ENCODE measurements around the gene FTCD. TPM values are rescaled to one million over a fixed set of nuclear protein-coding genes. Genes with fewer than 3 reads are reported as not detected.
"Not testable (repeated sequence)": the region's sequence is repeated elsewhere in the genome, so short reads cannot be mapped to it uniquely, and the experiment has no call there.

The FTCD gene
- polyA plus RNA-seq, 1 donor: 1.5 TPM

DNA sequence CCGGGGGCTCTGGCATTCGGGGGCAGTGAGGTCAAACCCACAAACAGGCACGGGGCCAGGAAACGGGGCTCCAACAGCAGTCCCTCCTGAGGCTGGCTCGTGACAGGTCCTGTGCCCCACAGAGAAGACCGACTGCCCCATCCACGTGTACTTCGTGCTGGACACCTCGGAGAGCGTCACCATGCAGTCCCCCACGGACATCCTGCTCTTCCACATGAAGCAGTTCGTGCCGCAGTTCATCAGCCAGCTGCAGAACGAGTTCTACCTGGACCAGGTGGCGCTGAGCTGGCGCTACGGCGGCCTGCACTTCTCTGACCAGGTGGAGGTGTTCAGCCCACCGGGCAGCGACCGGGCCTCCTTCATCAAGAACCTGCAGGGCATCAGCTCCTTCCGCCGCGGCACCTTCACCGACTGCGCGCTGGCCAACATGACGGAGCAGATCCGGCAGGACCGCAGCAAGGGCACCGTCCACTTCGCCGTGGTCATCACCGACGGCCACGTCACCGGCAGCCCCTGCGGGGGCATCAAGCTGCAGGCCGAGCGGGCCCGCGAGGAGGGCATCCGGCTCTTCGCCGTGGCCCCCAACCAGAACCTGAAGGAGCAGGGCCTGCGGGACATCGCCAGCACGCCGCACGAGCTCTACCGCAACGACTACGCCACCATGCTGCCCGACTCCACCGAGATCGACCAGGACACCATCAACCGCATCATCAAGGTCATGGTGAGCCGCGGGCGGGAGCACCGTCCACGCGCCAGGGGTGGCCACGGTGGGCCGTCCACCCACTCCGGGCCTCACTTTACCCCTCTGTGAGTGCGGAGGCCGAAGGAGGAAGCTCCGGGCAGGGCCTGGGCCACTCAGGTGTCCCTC lies 43.3 kb downstream of the FTCD start:
- DNase-seq (ENCODE audit: low read depth): no peak

DNA sequence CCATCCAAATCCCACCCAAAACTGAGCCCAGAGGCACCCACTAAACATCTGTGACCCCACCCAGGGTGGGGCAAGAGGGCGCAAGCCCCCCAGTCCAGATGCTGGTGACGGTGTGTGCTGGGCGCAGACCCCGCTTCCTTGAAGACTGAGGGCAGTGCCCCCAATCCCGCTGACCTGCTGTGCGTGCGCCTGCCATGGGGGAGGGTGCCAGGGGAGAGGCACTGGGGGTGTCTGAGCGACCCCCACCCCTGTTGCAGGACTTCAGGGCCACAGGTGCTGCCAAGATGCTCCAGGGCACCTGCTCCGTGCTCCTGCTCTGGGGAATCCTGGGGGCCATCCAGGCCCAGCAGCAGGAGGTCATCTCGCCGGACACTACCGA lies 44.2 kb downstream of the FTCD start:
- DNase-seq (ENCODE audit: low read depth): no peak

DNA sequence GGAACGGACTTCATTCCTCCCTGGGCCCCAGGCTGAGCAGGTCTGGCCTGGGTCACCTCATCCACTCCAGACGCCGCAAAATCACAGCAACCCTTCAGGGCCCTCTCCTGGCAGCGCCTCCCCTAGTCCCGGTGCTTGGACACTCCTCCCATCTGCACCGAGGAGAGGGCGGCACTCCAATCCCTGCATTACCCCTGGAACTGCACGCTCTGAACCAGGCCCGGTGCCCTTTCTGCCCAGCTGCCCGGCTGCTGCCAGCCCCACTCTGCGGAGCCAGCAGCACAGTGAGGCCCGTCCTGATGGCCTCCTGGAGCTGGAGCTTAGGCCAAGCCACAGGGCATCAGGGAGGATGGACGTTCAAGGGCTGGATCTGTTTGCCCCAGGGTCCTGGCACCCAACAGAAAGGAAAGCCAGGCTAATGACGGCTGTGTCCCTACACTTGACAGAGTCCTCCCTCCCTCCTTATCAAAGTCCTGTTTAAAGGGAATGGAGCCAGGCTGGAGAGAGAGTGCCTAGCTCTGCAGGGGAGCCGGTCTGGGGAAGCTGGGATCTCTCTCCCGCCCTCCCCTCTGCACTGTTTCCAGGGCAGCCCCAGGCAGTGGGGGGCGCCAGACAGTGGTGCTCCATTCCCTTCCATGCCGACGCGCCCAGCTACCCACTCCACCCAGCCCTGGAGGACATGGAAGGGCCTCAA lies 44.7 kb downstream of the FTCD start:
- no peak for DNase-seq (ENCODE audit: low read depth)

DNA sequence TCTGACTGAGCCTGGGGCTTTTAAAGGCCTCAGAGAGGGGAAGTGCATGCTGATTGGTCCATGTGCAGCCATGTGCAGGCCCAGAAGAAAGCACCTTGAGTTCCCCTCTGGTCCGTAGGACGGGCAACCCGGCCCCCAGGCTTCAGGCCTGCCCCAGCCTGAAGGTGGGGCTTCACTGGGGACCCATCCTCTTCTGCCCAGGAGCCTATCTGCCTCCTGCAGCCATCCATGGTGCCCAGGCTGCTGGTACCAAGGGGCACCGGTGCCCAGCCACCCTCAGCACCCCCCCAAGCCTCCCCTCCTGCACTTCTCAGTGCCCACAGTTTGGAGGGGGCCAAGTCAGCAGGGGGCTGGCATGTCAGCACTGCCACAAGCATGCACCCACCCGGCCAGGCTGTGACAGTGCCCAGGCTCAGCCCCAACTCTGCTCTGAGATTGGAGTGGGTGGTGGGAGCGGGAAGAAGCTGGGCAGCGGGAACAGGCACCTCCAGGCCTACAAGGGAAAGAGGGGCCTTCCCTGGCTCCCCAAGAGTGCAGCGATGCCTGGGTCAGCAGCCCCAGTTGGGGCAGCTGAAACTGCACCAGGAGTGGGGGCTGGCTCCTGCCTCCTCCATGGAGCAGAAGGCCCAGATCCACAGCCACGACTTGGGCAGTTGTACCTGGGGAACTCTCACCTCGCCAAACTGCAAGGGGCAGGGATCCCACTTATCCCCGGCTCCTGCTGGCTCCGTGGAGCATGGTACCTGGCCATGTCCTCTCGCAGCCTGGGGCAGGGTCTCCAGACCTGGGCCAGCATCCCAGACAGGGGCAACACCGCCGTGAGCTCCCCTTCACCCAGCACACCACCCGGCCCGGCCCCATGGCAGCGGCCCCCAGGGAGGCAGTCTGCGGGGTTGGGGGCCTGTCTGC lies 45.8 kb downstream of the FTCD start:
- DNase-seq (ENCODE audit: low read depth): no peak

DNA sequence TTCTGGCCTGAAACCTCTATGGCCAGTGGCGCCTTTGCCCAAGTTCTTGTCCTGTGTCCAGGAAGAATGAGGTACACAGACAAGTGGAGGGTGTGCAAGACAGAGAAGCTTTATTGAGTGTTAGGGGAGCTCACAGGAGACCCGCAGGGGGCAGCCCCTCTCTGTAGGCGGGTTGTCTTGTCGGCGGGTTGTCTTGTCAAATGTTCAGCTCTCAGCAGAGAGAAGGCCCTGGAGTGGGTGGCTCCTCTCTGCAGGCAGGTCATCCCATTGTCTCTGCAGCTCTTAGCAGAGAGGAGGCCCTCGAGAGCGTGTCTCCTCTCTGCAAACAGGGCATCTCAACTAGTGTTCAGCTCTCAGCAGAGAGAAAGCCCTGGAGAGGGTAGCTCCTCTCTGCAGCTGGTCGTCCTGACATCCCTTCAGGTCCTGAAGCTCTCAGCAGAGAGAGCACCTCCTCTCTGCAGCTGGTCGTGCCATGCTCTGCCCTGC lies 46.5 kb downstream of the FTCD start:
- no peak for DNase-seq (ENCODE audit: low read depth)

DNA sequence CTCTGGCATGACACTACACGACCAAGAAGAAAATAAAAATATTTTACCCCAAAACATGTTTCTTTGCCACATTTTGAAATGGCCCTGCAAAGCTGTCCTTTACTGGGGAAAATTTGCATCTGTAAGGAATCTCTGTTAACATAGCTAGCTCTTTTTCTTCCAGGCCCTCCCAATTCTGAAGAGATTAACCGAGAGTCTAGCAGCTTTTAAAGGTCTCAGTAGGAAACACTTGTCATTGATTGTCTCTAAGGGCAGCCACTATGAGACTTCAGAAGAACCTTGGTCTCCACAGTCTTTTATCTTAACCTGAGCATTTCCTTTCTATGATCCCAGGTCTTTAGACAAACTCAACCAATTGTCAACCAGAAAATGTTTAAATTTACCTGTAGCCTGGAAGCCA lies 48.0 kb downstream of the FTCD start:
- DNase-seq (ENCODE audit: low read depth): not testable (repeated sequence)

DNA sequence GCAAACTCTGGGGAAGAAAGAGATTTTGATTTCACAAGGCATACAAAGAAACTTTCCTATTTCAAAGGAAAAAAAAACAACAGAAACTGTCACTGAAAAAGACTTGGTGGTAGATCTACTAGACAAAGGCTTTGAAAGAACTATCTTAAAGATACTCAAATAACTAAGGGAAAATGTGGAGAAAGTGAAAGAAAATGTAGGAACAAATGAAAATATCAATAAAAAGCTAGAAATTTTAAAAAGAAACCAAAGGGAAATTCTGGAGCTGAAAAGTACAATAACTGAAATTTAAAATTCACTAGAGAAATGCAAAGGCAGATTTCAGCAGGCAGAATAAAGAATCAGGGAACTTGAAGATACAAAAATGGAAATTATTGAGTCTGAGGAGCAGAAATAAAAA lies 51.3 kb downstream of the FTCD start:
- no peak for DNase-seq (ENCODE audit: low read depth)

DNA sequence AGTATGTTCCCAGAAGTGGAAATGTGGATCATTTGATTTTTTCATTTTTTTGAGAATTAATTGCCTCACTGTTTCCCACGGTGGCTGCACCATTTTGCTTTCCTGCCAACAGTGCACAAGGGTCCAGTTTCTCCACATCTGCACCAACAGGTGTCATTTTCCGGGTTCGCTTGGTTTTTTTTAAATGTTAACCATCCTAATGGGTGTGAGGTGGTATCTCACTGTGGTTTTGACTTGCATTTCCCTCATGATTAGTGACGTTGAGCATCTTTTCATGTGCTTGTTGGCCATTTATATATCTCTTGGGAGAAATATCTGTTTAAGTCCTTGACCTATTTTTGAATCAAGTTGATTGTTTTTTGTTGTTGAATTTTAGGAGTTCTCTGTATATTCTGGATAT lies 54.5 kb downstream of the FTCD start:
- no peak for DNase-seq (ENCODE audit: low read depth)

DNA sequence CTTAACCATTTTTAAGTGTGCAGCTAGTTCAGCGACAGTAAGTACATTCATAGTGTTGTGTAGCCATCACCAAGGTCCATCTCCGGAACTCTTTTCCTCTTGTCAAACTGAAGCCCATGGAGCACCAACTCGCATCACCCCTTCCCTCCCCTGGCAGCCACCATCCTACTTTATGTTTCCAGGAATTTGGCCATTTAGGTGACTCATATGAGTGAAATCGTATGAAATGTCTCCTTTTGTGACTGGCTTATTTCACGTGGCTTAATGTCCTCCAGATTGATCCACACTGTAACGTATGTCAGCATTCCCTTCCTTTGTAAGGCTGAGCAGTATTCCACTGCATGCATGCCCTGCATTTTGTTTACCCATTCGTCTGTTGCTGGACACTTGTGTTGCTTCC lies 55.0 kb downstream of the FTCD start:
- DNase-seq (ENCODE audit: low read depth): no peak

DNA sequence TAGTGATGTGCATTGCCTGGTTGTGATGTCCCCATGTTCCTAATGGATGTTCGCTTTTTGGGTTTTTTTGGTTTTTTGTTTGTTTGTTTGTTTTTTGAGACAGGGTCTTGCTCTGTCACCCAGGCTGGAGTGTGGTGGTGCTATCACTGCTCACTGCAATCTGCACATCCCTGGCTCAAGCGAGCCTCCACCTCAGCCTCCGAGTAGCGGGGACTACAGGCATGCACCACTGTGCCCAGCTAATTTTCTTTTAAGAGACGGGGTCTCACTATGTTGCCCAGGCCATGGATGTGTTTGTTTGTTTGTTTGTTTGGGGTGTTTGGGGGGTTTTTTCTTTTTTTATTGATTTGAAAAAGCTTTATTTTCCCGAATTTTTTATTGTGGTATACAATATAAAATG lies 55.4 kb downstream of the FTCD start:
- no peak for DNase-seq (ENCODE audit: low read depth)

DNA sequence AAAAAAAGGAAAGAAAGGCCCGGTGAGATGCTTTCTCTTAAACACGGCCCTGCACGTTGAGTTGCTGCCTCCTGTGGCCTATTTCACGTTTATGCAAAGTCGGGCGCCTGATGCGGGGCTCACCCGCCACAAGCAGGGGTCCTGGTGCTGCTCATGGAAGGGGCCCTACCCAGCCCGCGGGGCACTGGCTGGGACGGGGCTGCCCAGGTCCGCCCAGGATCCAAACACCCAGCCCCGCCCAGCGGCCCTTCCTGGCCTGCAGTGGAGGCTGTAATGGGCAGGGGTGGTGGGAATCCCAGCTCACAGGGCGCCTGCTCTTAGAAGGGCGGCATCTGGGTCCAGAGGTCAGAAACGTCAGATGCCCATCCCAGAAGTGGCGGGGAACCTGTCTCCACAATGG lies 55.9 kb downstream of the FTCD start:
- no peak for DNase-seq (ENCODE audit: low read depth)

DNA sequence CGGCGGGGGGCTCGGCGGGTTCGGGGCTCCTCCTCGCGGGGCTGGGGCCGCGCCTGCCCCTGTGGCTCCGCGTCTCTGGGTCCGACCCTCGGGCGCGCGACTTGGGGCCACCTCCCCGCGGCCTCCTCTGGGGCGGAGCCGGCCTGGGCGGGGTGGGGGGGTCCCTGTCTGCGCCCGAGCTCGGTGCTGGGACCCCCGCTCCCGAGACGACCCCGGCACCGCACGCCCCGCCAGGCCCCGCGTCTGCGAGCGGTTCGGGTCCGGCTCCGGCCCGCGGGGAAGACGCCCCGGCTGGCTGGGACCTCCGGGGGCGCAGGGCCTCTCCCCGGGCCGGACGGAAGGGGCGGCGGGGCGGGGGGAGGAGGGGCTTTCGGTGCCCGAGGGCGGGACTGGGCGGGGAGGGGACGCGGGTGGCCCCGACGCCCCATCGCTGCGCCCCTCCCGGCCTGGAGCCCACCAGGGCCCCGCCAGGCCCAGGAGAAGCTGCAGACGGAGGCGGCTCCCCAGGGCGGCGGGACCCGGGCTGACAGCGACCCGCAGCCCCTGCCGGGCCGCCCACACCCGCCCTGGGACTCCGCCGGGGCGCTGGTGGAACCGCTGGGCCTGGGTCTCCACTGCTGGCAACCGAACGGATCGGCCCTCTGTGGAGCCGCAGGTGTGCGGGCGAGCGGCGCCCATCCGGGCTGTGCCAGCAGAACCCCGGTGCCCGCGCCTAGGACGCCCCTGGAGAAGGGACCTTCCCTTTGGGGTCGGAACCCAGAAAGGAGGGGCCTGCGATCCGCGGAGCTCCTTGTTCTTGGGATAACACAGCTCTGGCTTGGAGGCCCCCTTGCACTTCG lies 56.9 kb downstream of the FTCD start:
- DNase-seq (ENCODE audit: low read depth): no peak

DNA sequence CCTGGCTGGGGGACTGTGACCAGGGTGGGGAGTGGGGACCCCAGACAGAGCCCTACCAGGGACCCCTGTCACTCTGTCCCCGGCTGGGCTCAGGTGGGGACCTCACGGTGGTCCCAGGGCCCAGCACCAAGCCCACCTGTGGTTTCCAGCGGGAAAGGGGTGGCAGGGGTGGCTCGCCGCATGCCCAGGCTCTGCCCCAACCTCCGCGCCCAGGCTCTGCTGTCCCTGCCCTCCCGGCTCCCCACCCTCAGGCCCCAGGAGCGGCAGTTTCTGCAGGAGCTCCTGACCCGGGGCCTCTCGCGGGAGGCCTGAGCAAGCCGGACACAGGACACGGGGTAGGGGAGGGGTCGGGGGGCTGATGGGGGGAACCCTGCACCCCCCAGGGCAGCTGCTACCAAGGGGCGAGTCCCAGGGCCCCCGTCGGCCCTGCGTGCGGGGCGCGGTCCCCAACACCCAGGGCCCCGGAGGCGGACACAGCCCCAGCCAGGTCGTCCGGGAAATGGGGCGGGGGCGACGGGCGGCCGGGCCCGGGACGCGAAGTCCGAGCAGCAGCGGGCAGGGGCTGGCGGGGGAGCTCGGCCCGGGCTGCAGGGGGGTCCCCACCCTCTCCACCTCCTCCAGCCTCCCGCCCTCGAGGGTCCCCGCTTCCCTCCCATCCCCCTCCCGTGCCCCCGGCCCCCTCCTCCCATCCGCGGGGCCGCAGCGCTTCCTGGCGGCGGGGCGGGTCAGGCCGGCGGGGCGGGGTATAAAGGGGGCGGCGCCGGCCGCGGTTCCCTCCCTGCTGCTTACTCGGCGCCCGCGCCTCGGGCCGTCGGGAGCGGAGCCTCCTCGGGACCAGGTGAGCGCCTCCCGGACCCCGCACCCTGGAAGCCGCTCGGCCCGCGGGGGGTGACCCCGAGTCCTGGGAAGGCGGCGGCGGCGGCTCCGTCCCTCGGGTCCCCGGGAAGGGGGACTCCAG lies 57.8 kb downstream of the FTCD start, which contains the start of gene COL6A2:
Gene COL6A2 (plus strand): TSS at position 777 of the 958 bp plus-strand sequence.
- DNase-seq (ENCODE audit: low read depth): no peak

DNA sequence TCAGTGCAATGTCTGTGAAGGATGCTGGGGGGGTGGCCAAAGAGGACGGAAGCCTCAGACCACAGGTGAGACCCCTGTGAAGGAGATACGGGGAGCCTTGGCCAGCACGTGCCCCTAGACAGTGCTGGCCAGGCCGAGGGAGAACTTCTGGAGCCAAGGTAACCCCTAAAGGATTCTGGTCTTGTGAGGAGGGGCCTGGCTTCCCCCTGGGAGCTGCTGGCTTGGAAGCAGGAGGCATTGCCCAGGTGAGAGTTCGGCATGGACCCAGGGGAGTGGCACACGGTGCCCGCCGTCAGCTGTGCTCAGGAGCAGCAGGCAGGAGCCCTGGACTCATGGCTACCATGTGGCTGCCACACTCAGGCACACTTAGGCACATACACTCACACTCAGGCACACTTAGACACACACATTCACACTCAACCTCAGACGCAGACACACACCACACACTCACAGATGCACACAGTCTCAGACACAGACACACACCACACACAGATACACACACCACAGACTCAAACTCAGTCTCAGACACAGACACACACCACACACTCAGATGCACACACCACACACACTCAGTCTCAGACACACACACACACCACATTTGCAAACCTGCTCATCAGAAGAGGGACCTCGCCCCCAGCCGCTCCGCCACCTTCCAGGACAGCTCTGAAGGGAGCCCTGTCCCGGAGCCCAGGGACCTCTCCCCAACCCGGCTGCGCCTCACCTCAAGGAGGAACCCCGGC lies 58.6 kb downstream of the FTCD start:
- DNase-seq (ENCODE audit: low read depth): no peak

DNA sequence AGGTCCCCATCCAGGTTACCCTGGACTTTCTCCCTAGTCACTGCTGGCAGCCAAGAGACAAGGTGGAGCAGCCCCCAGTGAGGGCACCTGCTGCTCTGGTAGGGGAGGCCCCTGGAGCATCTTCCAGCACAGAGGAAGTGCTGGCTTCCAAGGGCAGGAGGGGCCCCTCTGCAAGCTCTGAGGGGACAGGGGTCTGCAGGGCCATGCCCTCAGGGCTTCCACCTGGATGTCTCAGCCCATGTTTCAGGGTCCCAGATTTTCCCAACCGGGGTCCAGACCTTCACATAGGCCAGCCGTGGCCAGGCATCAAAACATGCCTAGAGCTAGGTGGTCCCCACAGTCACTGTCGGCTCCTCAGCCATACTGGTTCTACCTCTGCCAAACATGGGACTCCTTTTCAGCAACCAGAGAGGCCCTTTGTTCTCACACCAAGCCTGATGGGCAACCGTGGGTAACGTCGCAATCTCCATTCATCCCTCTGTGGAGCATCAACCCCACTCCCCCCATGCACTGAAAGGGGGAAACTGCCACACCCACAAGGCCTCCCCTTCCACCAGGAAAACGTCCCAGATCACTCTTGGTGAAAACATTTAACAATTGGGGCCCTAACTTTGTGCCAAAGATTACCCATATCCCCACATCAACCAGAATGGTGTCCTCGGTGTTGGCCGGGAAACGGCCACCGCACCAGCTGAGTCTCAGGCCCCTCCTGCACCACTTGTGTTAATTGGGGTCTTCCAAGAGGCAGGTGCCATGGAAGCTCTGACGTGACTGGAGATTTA lies 59.4 kb downstream of the FTCD start:
- DNase-seq (ENCODE audit: low read depth): no peak

DNA sequence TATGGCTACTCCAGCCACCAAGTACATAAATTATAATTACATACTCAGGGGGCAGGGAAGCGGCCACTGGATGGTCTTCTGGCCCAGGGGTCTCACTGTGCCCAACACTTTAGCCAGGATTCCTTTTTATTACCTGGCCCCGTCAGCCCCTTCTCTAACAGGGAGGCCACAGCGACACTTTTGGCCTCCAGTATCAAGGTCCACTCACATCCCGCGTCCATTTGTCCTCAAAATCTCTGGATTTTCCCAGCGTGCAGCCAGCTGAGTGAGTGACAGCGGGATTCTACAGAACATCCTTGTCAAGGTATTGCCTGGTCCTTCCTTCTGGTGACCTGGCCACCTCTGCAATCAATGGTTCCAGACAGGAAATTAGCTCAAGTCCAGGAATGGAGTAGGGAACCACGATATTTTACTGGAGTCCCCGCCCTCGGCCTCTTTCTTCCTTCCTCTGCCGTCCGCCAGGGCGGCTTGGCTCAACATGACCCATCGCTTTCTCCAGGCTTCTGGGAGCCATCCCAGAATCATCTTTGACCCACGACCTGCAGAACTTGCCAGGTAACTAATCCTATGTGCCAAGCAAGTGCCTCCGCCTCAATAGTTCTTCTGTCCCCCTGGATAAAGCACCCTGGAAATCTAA lies 60.2 kb downstream of the FTCD start:
- no peak for DNase-seq (ENCODE audit: low read depth)

DNA sequence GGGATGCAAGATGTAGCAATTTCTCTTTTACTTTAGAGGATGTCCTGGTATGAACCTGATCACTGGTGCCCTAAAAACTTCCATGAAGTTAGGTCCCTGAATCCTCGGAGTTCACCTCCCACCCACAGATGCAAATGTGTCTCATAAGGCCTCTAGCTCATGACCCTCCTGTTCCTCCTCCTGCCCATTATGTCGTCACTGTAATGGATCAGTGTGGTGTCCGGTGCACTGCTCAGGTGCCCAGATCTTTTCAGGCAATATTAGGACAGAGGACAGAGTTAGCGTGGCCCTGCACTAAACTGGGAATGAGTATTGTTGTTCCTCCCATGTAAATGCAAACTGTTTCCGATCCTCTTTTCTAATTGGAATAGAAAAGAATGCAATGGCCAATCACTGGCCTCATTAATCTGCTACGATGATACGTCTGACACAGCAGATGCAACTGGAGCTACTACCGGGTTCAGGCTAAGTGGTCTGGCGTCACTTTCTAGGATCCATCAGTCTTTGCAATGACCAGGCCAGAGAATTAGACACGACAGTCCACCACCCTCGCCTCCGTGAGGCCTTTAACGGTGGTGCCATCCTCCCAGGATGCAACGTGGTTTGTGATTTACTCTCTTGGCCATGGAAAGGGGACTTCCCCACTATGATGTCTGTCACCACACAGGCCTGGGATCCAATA lies 60.8 kb downstream of the FTCD start:
- DNase-seq (ENCODE audit: low read depth): no peak

Measured in forelimb muscle (tissue), 1 donor.